GM12875 (cell line): ENCODE results near the gene ZNRF1.

Experiments used
- H3K4me3 ChIP-seq: one replicate; pipeline ENCODE4 v1.5.1; 2011; ENCODE audit warnings: low read depth, low read length, control low read depth
- TF ChIP-seq, protein P1 (sequence below): IDR thresholded peaks from 2 replicates; pipeline ENCODE4 v1.5.1; 2011; ENCODE audit warnings: low read depth, mild to moderate bottlenecking, control low read depth, inconsistent platforms, low read length, moderate library complexity, borderline replicate concordance; ENCODE audit not compliant: insufficient read depth

The ZNRF1 gene

DNA sequence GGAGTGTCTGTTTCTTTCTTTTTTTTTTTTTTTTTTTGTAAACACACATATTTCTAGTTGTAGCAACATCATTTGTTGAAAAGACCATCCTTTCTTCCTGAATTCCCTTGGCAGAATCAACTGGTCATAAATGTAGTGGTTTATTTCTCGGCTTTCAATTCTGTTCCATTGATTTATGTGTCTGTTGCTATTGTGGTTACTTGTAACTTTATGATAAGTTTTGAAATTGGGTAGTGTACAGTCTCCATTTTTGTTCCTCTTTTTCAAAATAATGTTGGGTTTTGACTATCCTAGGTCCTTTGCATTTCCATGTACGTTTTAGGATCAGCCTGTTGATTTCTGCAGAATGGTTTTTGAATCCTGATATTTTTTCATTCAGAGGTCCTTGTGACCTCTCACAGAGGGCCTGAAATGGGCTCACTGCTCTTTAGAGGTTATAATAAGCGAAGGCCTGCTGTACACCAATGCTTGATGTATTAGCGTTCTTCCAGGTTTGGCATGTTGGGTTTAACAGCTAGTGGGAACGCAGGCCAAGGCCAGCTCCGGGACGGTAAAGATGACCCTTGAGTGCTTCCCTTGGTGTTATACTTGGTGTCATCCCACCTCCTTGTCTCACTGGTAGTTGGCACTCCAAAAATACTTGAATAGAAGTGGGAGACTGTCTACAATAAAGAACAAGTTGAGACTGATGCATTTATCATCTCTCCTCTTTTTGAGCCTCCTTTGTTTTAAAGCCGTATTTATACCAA lies 43.8 kb downstream of the ZNRF1 start:
- TF ChIP-seq, protein P1, sequence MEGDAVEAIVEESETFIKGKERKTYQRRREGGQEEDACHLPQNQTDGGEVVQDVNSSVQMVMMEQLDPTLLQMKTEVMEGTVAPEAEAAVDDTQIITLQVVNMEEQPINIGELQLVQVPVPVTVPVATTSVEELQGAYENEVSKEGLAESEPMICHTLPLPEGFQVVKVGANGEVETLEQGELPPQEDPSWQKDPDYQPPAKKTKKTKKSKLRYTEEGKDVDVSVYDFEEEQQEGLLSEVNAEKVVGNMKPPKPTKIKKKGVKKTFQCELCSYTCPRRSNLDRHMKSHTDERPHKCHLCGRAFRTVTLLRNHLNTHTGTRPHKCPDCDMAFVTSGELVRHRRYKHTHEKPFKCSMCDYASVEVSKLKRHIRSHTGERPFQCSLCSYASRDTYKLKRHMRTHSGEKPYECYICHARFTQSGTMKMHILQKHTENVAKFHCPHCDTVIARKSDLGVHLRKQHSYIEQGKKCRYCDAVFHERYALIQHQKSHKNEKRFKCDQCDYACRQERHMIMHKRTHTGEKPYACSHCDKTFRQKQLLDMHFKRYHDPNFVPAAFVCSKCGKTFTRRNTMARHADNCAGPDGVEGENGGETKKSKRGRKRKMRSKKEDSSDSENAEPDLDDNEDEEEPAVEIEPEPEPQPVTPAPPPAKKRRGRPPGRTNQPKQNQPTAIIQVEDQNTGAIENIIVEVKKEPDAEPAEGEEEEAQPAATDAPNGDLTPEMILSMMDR: no peak
- no peak overlapping the region for H3K4me3 ChIP-seq

DNA sequence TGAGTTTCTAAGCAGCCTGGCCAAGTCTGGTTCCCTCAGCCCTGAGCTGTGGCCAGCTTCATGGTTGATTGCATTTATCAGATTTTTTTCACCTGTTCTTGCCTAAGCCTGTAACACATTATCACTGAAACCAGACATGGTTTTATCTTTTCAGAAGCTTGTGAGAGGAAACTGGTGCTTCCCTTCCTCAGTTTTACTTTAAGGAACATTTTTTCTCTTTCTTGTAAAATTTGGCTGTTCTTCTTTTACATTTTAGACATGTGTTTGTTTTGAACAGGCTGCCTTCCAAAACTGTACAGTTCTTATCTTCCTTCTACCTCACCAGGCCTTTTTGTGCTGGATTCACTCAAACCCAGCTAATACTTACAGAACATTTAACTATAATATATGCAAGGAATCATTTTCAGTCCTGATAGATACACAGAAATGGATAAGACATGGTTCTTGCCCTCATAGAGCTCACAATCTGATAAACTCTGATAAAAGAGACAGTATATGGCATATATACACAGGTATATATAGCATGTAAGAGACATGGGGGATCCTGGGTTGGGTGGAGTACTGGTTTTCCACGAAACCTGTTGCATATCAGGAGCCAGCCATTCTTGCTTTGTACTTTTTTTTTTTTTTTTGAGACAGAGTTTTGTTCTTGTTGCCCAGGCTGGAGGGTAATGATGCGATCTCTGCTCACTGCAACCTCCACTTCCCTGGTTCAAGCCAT lies 44.5 kb downstream of the ZNRF1 start:
- H3K4me3 ChIP-seq: no peak overlapping the region
- TF ChIP-seq, protein P1: no peak

DNA sequence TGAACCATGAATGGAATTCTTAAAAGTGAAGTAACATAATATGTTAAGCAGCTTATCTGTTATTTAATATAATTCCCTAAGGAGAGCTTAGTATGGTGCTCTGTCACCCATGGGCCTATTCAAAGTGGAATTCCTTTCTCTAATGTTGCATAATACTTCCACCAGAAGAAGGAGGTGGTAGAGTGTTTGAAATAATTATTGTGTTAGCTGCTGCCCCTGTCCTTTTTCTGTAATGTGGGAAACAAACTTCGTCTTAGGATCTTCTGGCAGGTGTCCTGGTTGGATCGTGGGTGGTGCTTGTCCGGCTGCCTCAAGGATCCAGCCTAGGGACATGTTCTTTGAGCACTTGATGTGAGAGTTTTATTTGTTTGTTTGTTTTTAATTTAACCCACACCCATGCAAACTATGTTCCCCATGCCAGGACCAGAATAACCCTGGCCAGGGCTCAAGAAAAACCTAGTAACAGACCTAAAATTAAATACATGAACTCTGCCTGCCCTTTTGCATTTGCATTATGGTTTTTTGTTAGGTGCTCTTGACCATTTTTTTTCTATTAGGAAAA lies 46.1 kb downstream of the ZNRF1 start:
- TF ChIP-seq, protein P1: no peak
- no peak overlapping the region for H3K4me3 ChIP-seq

DNA sequence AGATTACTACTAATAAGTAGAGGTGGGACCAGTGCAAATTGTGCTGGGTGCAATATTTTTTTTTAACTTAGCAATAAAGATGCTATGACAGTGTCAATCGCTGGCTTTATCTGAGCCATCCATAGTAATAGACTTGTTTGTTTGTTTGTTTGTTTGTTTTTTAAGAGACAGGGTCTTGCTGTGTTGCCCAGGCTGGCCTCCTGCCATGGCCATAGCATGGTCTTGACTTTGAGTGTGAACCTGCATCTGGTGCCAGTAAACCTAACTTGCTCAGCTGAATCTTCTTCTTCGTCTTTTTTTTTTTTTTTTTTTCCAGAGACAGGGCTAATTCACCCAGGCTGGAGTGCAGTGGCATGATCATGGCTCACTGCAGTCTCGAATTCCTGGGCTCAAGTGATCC lies 46.6 kb downstream of the ZNRF1 start:
- TF ChIP-seq, protein P1: no peak
- no peak overlapping the region for H3K4me3 ChIP-seq

DNA sequence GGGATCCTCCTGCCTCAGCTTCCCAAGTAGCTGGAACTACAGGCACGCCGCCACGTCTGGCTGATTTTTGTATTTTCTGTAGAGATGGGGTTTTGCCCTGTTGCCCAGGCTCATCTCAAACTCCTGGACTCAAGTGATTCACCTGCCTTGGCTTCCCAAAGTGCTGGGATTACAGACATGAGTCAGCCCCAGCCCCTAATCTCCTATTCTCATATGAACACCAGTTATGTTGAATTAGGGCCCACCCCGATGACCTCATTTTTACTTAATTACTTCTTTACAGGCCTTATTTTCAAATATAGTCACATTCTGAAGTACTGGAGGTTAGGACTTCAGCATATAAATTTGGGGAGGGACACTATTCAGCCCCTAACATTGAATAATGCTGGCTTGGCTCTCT lies 49.2 kb downstream of the ZNRF1 start:
- no peak overlapping the region for H3K4me3 ChIP-seq
- TF ChIP-seq, protein P1: no peak

DNA sequence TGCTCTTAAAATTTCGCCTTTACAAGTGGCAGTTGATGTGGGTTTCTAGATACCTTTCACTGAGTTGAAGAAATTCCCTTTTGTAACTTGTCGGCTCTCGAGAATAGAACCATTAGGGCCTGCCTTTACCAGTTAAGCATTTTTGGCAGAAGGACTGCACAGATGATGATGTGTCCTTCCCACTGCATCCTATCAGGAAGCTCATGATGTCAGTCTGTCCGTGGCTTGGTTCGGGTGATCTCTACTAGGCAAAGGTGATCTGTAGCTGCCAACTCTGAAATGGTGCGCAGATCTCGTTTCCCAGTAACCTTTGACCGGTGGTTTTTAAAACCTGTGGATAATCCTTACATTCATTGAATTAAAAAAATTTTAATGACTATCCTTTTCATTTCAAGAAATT lies 49.7 kb downstream of the ZNRF1 start:
- no peak overlapping the region for H3K4me3 ChIP-seq
- TF ChIP-seq, protein P1: no peak
